ENCODE measurements around the gene HMG20A. TPM values are rescaled to one million over a fixed set of nuclear protein-coding genes. Genes with fewer than 3 reads are reported as not detected.

The HMG20A gene
- total RNA-seq, 1 donor, result 30.8 TPM

DNA sequence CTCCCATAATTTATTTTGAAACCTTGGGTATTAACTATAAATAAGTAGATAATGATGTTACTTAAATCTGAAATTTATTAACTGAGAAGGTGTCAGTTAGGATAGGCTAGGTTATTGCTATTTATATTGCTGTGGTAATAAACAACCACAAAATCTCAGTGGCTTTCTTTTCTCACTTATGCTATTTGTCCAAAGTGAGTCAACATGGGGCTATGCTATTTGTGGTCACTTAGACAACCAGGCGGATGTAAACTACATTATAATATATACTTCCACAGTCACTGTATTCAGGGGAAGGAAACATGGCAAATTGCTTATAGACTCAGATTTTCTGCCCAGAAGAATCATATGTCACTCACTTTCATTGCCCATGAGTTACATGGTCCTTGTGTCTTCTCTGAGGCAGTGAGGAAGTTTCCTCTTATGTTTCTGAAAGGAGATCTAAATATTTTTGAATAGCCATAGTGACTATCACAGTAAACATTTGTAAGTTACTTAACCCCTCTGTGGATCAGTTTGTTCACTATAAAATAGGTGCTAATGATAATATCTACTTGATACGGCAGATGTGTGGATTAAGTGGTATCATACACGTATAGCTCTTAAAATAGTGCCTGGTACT, 19.8 kb downstream of the HMG20A start:
- peaks cover 66% of the 10 kb centered on the region for H3K79me2 ChIP-seq (ENCODE audit: insufficient read depth, low read length)
- H2AFZ ChIP-seq (ENCODE audit: low read length), result no peak overlapping the region
- no peaks in the 10 kb centered on the region for H3K9me3 ChIP-seq (ENCODE audit: low read depth, low read length)
- H3K4me3 ChIP-seq (ENCODE audit: insufficient read depth, low read length), result no peak overlapping the region
- no peaks in the 10 kb centered on the region for H3K27me3 ChIP-seq (ENCODE audit: insufficient read depth, low read length)
- DNase-seq (ENCODE audit: insufficient read length, low spot score, missing footprints), result peak; percentile 25
- no peaks in the 10 kb centered on the region for H3K36me3 ChIP-seq (ENCODE audit: insufficient read depth, low read length)
- TF ChIP-seq, protein P1, sequence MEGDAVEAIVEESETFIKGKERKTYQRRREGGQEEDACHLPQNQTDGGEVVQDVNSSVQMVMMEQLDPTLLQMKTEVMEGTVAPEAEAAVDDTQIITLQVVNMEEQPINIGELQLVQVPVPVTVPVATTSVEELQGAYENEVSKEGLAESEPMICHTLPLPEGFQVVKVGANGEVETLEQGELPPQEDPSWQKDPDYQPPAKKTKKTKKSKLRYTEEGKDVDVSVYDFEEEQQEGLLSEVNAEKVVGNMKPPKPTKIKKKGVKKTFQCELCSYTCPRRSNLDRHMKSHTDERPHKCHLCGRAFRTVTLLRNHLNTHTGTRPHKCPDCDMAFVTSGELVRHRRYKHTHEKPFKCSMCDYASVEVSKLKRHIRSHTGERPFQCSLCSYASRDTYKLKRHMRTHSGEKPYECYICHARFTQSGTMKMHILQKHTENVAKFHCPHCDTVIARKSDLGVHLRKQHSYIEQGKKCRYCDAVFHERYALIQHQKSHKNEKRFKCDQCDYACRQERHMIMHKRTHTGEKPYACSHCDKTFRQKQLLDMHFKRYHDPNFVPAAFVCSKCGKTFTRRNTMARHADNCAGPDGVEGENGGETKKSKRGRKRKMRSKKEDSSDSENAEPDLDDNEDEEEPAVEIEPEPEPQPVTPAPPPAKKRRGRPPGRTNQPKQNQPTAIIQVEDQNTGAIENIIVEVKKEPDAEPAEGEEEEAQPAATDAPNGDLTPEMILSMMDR (IDR thresholded peaks at IDR 0.05; ENCODE audit: extremely low read depth, low read depth, low read length), result no peak
- H3K27ac ChIP-seq (ENCODE audit: low read depth, low read length), result no peak overlapping the region
- H3K4me1 ChIP-seq (ENCODE audit: insufficient read depth, low read length), result peaks cover 7% of the 10 kb centered on the region
- H4K20me1 ChIP-seq (ENCODE audit: insufficient read depth, low read length), result peaks cover 27% of the 10 kb centered on the region
- H3K4me2 ChIP-seq (ENCODE audit: insufficient read depth, low read length), result no peak overlapping the region

DNA sequence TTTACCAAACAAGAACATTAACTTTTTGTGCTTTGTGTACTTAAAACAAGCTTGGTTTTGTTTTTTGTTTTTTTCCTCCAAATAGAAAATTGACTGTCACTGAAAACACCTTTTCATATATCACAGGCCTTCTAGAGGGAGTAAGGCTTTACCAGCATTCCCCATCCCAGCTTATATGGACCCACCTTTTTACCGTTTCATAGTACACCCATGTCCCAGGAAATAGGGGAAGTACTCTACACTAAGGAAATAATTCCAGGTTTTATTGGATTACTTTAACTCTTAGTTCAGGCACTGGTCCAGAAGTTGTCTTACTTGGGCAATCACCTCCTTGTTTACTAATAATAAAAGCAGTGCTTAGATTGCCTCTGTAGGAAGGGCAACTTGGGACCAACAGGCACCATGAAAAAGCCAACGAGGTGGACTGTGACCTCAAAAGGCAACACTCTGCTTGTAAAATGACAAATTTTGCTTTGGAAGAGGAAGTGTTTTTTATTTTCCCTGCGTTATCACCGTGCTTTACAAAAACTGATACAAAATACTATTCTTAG, 26.2 kb downstream of the HMG20A start:
- TF ChIP-seq, protein P1 (IDR thresholded peaks at IDR 0.05; ENCODE audit: extremely low read depth, low read depth, low read length), result no peak
- DNase-seq (ENCODE audit: insufficient read length, low spot score, missing footprints), result no peak
- no peak overlapping the region for H3K4me2 ChIP-seq (ENCODE audit: insufficient read depth, low read length)
- no peaks in the 10 kb centered on the region for H3K4me1 ChIP-seq (ENCODE audit: insufficient read depth, low read length)
- H3K27me3 ChIP-seq (ENCODE audit: insufficient read depth, low read length), result no peaks in the 10 kb centered on the region
- no peaks in the 10 kb centered on the region for H3K9me3 ChIP-seq (ENCODE audit: low read depth, low read length)
- H2AFZ ChIP-seq (ENCODE audit: low read length), result no peak overlapping the region
- no peaks in the 10 kb centered on the region for H3K36me3 ChIP-seq (ENCODE audit: insufficient read depth, low read length)
- H3K27ac ChIP-seq (ENCODE audit: low read depth, low read length), result no peak overlapping the region
- peaks cover 11% of the 10 kb centered on the region for H4K20me1 ChIP-seq (ENCODE audit: insufficient read depth, low read length)
- H3K4me3 ChIP-seq (ENCODE audit: insufficient read depth, low read length), result no peak overlapping the region
- peaks cover 64% of the 10 kb centered on the region for H3K79me2 ChIP-seq (ENCODE audit: insufficient read depth, low read length)

DNA sequence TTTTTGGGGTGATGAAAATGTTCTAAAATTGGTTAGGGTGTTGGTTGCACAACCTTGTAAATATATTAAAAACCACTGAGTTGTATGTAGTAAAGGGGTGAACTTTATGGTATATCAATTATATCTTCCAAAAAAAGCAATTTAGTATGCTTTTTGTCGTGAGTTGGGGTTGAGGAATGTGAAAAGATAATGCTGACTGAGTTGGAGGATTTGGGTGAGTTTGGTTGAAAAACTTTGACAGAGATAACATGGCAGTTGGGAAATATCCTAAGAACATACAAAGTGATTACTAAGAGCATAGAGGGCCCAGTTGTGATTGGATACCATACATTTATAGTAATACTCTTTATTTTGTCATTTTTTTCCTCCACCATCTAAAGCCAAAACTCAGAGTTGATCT, 33.6 kb downstream of the HMG20A start:
- DNase-seq (ENCODE audit: insufficient read length, low spot score, missing footprints), result peak; percentile 38

DNA sequence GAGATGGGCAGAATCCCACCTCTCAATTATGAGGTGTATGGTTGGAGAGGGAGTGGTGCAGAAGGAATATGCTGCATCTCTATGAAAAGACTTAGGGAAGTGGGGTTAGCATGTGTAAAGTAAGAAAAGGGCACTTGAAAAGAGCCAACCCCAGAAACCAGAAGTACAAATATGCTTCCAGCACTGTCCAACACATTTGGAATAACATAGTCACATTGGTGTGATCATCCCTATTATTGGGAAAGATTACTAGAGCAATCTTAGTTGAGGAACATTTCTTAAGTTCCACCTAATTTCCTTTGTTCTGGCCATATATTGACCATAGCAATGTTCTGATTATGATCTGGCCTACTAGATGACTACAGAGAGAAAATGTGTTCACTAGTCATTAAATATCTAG, 34.3 kb downstream of the HMG20A start:
- Histone ChIP-seq H3K27me3 (ENCODE audit: insufficient read depth, low read length) (no peaks in the 10 kb centered on the region), H4K20me1 (ENCODE audit: insufficient read depth, low read length) (no peaks in the 10 kb centered on the region), H3K4me3 (ENCODE audit: insufficient read depth, low read length) (no peak overlapping the region), H2AFZ (ENCODE audit: low read length) (no peak overlapping the region), H3K9me3 (ENCODE audit: low read depth, low read length) (no peaks in the 10 kb centered on the region), H3K27ac (ENCODE audit: low read depth, low read length) (peak overlapping the region; percentile 87), H3K79me2 (ENCODE audit: insufficient read depth, low read length) (peaks cover 24% of the 10 kb centered on the region), H3K4me2 (ENCODE audit: insufficient read depth, low read length) (no peak overlapping the region), H3K4me1 (ENCODE audit: insufficient read depth, low read length) (peaks cover 53% of the 10 kb centered on the region), H3K36me3 (ENCODE audit: insufficient read depth, low read length) (peaks cover 9% of the 10 kb centered on the region)
- peak; percentile 70 for DNase-seq (ENCODE audit: insufficient read length, low spot score, missing footprints)
- TF ChIP-seq, protein P1 (IDR thresholded peaks at IDR 0.05; ENCODE audit: extremely low read depth, low read depth, low read length), result no peak

More for the DNA sequence above, 33.6 kb downstream of the HMG20A start:
- peak overlapping the region; percentile 87 for H3K27ac ChIP-seq (ENCODE audit: low read depth, low read length)
- peaks cover 3% of the 10 kb centered on the region for H3K36me3 ChIP-seq (ENCODE audit: insufficient read depth, low read length)
- no peaks in the 10 kb centered on the region for H3K9me3 ChIP-seq (ENCODE audit: low read depth, low read length)
- peak overlapping the region; percentile 50 for H3K4me2 ChIP-seq (ENCODE audit: insufficient read depth, low read length)
- no peaks in the 10 kb centered on the region for H4K20me1 ChIP-seq (ENCODE audit: insufficient read depth, low read length)
- H3K79me2 ChIP-seq (ENCODE audit: insufficient read depth, low read length), result peaks cover 28% of the 10 kb centered on the region
- TF ChIP-seq, protein P1 (IDR thresholded peaks at IDR 0.05; ENCODE audit: extremely low read depth, low read depth, low read length), result no peak
- no peak overlapping the region for H2AFZ ChIP-seq (ENCODE audit: low read length)
- no peak overlapping the region for H3K4me3 ChIP-seq (ENCODE audit: insufficient read depth, low read length)
- no peaks in the 10 kb centered on the region for H3K27me3 ChIP-seq (ENCODE audit: insufficient read depth, low read length)
- H3K4me1 ChIP-seq (ENCODE audit: insufficient read depth, low read length), result peaks cover 53% of the 10 kb centered on the region
